Fibroblast of the aortic adventitia (primary cell): Measurements from ENCODE around the gene C20orf144. TPM values are rescaled to one million over a fixed set of nuclear protein-coding genes. Genes with fewer than 3 reads are reported as not detected.

Source experiments
- DNase-seq: peaks from one replicate; pipeline ENCODE4 v3.0.0-alpha.2; 2010; ENCODE audit warnings: low read depth
- H3K4me3 ChIP-seq: 2 replicates; pipeline ENCODE4 v1.5.1; 2011; ENCODE audit warnings: low read depth, mild to moderate bottlenecking, control low read depth, low read length, moderate library complexity
- total RNA-seq: library from RNA; depleted of rRNA; stranded (reverse); fragments of >200 nt; gene quantifications from 2 replicates; pipeline ENCODE4 v1.2.3, GENCODE V29; 2012; ENCODE audit warnings: low replicate concordance
- TF ChIP-seq, protein P1 (sequence below): IDR thresholded peaks from 2 replicates; pipeline ENCODE4 v1.5.1; 2011; ENCODE audit warnings: mild to moderate bottlenecking, low read length, control low read depth, inconsistent platforms; ENCODE audit not compliant: insufficient read depth

C20orf144 gene
- total RNA-seq, 1 donor, result 0.18 TPM

DNA sequence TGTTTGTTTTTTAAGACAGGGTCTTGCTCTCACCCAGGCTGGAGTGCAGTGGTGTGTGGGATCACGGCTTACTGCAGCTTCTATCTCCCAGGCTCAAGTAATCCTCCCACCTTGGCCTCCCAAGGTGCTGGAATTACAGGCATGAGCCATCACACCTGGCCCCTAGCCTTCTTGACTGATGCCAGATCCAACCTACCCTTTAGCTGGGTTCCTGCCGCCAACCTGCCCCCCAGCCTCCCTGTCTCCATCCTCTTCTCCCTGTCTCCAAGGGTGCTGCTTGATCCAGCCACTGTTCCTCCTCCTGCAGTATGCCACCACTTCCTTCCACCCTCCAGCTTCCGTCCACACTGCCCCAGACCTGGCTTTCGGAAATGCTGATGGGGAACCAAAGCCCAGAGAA is 3.2 kb upstream of the C20orf144 start:
- DNase-seq, result no peak
- H3K4me3 ChIP-seq, result no peak overlapping the region
- TF ChIP-seq, protein P1, sequence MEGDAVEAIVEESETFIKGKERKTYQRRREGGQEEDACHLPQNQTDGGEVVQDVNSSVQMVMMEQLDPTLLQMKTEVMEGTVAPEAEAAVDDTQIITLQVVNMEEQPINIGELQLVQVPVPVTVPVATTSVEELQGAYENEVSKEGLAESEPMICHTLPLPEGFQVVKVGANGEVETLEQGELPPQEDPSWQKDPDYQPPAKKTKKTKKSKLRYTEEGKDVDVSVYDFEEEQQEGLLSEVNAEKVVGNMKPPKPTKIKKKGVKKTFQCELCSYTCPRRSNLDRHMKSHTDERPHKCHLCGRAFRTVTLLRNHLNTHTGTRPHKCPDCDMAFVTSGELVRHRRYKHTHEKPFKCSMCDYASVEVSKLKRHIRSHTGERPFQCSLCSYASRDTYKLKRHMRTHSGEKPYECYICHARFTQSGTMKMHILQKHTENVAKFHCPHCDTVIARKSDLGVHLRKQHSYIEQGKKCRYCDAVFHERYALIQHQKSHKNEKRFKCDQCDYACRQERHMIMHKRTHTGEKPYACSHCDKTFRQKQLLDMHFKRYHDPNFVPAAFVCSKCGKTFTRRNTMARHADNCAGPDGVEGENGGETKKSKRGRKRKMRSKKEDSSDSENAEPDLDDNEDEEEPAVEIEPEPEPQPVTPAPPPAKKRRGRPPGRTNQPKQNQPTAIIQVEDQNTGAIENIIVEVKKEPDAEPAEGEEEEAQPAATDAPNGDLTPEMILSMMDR, result no peak

DNA sequence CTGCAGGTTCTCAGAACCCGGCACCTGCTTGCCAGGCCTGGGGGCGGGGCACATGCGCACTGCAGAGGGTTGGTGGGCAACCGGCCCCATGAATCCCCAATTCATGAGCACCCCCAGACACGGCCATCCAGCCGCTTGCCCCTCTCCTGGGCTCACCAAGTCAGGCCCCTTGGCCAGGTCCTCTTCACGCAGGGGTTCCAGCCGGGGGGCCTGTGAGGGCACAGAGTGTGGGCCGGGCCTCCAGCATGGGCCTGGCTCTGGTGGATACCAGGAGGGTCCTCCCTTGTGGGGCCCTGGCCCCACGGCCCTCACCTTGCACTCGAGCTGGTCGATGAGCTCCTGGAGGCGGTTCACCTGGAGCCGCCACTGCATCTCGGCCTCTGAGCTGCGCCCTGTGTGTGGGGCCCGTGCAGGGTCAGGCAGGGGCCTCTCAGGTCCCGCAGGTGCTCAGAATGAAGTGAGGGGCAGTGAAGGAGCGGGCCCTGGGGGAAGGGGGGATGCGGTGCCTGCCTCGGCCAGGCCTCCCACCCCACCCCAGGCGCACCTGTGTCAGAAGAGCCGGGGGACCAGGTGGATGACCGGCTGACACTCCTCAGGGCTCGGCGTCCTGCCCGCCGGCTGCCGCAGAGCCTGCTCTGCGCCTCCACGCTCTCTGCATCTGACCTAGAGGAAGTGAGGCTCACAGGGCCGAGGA is 2.6 kb upstream of the C20orf144 start:
- TF ChIP-seq, protein P1, result no peak
- H3K4me3 ChIP-seq, result no peak overlapping the region
- DNase-seq, result no peak

DNA sequence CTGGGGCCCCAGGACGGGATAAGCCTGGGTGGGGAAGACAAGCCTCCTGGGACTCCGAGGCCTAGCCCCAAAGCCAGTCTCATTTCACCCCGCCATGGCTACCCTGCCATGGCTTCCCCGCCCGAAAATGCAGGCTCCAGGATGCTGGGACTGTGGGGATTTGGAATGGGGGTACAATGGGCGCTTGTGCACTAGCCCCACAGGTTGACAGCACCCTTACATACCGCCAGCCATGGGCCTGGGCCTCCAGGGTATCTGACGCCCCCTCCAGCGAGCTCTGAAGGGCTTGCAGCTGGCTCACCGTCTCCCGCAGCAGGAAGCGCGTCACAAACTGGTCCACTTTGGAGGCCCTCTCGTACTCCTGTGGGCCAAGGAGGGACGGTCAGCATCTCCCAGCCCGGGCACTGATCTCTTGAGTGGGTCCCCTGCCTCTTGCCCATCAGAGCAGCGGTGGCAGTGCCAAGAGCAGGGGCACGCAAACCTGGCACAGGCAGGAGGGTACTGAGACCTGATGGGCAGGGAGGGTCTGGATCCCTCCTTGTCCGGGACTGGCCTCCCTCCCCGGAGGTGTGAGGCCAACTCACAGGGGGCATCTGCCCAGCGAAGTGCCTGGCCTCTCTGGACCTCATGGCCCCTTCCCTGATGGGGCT is 2.0 kb upstream of the C20orf144 start:
- no peak overlapping the region for H3K4me3 ChIP-seq
- TF ChIP-seq, protein P1, result no peak
- DNase-seq, result no peak

DNA sequence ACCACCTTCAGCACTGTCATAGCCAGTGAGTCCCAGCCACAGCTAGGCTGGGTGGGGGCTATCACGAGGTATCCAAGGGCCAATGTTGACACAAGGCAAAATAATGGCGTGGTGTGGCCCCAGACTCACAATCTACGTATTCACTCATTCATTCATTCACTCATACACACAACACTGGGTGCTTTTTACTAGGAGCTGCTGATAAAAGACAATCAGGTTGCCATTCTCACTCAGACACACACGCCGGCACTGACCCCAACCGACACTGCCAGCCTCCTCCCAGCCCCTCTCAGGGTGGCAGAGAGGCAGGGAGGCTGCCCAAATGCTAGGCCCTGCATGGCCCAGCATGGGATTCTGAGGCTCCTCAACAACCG is 1.5 kb upstream of the C20orf144 start:
- TF ChIP-seq, protein P1, result no peak
- no peak for DNase-seq
- no peak overlapping the region for H3K4me3 ChIP-seq

DNA sequence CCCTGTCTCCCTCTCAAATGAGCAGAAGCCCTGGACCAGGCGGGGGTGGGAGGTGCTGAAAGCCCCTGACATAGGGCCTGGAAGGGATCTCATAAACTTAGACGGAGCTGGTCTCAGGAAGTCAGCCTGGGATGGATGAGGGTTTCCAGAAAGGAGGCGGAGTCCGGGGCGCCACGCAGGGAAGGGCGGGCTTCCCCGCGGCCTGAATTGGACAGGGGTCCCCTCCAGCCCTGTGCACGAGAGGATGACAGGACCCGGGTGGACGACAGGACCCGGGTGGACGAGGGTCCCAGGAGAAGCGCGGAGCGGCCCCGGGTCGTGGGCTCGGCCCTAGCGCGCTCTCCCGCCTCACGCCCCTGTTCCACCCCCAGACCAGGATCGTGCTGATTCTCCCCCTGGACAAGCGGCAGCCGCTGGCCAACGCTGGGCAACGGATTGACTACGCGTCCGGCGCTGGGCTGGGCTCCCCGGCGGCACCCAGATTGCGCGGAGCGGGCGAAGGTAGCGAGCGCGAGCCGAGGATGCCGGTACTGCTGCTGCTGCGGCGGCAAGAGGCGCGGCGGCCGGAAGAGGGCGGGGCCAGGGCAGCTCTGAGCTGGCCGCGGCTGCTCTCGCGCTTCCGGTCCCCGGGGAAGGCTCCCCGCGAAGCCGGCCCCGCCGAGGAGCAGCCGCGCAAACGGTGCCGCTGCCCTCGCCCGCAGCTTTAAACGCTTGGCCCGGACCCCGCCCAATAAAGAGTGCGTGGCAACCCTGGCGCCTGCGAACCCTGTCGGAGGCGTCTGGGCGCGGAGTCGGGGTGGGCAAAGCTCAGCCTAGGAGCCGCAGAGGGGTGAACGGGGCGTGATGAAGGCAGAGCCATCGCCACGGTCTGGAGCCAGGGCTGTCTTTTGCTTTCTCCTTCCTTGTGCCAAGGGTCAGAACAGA is 1.3 kb downstream of the C20orf144 start:
- TF ChIP-seq, protein P1, result no peak
- peak overlapping the region; percentile 77 for H3K4me3 ChIP-seq
- DNase-seq, result peak; percentile 48

DNA sequence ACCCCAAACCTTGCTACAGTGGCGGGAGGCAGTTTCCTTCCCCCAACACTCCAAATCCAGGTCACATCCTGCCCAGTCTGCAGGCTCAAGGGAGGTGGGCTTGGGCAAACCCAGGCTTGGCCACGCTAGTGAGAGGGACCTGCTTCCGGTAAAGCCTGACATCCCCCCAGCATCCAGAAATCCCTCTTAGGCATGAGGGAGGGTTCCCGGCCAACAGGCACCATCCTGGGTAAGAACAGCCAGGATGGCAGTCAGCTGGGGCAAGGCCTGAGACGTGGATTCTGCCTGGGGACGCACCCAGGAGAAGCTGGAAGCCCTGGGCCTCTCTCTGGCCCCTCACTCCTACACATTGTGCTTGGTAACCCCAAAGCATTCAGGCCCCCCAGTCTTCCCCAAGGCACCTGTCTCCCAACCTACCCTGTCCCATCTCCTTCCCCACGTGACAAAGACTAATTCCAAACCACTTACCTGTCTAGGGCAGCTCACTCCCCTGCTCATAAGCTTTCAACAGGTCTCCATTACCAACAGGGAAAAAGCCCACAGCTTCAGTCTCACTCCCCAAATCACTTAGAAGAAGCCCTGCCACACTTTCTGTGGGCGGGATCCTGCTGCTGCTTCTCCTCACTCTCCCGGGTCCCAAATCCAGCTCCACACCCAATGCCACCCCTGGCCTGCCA is 2.1 kb downstream of the C20orf144 start:
- DNase-seq, result no peak
- TF ChIP-seq, protein P1, result no peak
- peak overlapping the region; percentile 77 for H3K4me3 ChIP-seq
